GM12873 (cell line): ENCODE results near the gene PPP6R1.
A peak's percentile ranks its signal among the peaks of the same experiment; 100 is the strongest.

ENCODE experiments used
- TF ChIP-seq, protein P1 (sequence below): IDR thresholded peaks from 2 replicates; pipeline ENCODE4 v1.5.1; 2012; ENCODE audit warnings: low read depth, mild to moderate bottlenecking, moderate library complexity, low read length, control low read depth; ENCODE audit not compliant: insufficient read depth; ENCODE audit errors: missing control alignments

PPP6R1 gene

GRCh38 chr19:55223291-55224037, 35.4 kb downstream of the PPP6R1 start:
- TF ChIP-seq, protein P1, sequence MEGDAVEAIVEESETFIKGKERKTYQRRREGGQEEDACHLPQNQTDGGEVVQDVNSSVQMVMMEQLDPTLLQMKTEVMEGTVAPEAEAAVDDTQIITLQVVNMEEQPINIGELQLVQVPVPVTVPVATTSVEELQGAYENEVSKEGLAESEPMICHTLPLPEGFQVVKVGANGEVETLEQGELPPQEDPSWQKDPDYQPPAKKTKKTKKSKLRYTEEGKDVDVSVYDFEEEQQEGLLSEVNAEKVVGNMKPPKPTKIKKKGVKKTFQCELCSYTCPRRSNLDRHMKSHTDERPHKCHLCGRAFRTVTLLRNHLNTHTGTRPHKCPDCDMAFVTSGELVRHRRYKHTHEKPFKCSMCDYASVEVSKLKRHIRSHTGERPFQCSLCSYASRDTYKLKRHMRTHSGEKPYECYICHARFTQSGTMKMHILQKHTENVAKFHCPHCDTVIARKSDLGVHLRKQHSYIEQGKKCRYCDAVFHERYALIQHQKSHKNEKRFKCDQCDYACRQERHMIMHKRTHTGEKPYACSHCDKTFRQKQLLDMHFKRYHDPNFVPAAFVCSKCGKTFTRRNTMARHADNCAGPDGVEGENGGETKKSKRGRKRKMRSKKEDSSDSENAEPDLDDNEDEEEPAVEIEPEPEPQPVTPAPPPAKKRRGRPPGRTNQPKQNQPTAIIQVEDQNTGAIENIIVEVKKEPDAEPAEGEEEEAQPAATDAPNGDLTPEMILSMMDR: no peak

- TF ChIP-seq, protein P1: no peak
Observed at GRCh38 chr19:55220525-55220924, 38.3 kb downstream of the PPP6R1 start.

- TF ChIP-seq, protein P1: no peak
Observed at GRCh38 chr19:55216461-55217198, 42.2 kb downstream of the PPP6R1 start.

- TF ChIP-seq, protein P1: no peak
Observed at GRCh38 chr19:55213547-55213946, 45.3 kb downstream of the PPP6R1 start.

DNA sequence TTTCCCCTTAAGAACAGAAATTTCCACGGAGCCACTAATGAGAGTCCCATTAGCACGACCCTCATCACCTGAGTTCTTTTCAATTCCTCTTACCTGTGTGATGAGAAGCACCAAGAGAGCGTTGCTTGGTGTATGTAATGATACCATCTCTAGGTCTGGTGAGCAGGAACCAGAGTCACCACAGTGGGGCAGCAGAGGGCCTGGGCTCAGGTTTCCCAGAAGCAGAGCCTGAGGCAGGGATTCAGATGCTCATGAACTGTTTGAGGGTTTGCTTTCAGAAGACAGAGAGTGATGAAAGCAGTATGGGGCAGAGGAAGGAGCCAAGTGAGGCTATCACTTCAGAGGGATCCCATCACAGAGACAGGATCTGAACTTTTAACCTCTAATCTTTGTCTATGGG, 46.4 kb downstream of the PPP6R1 start:
- TF ChIP-seq, protein P1: peak; percentile 63

DNA sequence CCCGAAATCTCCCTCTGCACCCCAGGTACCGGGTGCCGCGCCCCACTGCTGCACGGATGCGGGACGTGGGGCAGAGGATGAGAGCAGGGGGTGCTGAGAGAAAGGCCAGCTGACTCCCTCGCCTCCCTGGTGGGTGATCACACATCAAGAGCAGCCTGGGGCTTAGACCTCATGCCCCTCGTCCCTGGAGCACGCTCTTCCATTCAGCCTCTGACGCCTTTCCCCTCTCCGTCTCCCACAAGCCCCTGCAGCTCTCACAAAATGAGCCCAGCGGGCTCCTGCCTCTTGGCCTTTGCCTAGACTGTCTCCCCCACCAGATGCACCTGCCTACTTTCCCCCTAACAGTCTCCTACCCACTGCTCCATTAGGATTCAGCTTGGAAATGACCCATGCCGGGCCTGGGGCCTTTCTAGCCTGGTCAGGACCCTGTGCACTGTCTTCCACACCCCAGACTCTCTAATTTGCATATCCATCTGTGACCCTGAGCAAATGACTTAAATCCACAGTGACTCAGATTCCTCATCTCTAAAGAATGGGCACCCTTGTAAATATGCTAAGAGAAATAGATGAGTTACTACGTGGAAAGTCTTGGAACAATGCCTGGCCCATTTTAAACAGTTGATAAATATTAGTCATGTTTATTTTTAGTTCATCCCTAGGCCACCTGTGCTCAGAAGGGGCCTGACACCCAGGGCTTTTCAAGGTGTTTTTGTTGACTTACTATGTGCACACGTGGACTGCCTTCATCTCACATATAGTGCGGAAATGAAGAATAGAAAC, 48.9 kb downstream of the PPP6R1 start:
- TF ChIP-seq, protein P1: no peak
